B cell (primary cell): ENCODE results near the gene TTC28. TPM values are rescaled to one million over a fixed set of nuclear protein-coding genes. Genes with fewer than 3 reads are reported as not detected.

ENCODE experiments used
- ATAC-seq: fragments of 200-7000 bp; cut with Tn5 transposase; one replicate; pipeline ENCODE4 v1.10.0; 2021; ENCODE audit warnings: low read depth, mild to moderate bottlenecking, moderate number of reproducible peaks, moderate library complexity
- CTCF ChIA-PET: fragments of 350-600 bp; sonication (Branson Sonifier 250); formaldehyde crosslinking; loops from one replicate; lab custom pipeline; 2021; ENCODE audit warnings: antibody characterized with exemption, inconsistent platforms; lab: Charles Lee
- POLR2A ChIA-PET: fragments of 350-600 bp; sonication (Branson Sonifier 250); formaldehyde crosslinking; loops from one replicate; lab custom pipeline; 2021; ENCODE audit warnings: antibody characterized with exemption; lab: Charles Lee
- DNase-seq: peaks from one replicate; pipeline ENCODE4 v3.0.0; 2013
- H2AFZ ChIP-seq: 2 replicates; pipeline ENCODE4 v1.6.1; 2012; ENCODE audit warnings: mild to moderate bottlenecking, low read depth, low read length; ENCODE audit not compliant: insufficient read depth, poor library complexity, severe bottlenecking
- H3K27ac ChIP-seq, 2 donors: 1 replicate in 1 of 2; 2 replicates in 1 of 2; pipeline ENCODE4 v1.5.1; 2012 to 2013; ENCODE audit warnings: low read length in 2 of 2, mild to moderate bottlenecking in 2 of 2, moderate library complexity in 1 of 2
- H3K27me3 ChIP-seq, 4 experiments: fragments of 200-600 bp in 1 of 4; sonication (generic) in 1 of 4; replicated peaks in 1 of 4; 1 replicate in 2 of 4; 2 replicates in 2 of 4; pipeline versions ENCODE4 v1.6.1 to v1.7.0; 2013 to 2016; ENCODE audit warnings: low read length in 3 of 4, mild to moderate bottlenecking in 2 of 4, mixed read lengths in 1 of 4, moderate library complexity in 1 of 4; ENCODE audit not compliant: insufficient read depth in 4 of 4, control insufficient read depth in 3 of 4; ENCODE audit errors: control extremely low read depth in 1 of 4
- H3K36me3 ChIP-seq, 2 experiments: replicated peaks in 1 of 2; 1 replicate in 1 of 2; 2 replicates in 1 of 2; pipeline versions ENCODE4 v1.6.1 to v1.7.1; 2013; ENCODE audit warnings: low read length in 1 of 2; ENCODE audit not compliant: insufficient read depth in 2 of 2, control insufficient read depth in 1 of 2; ENCODE audit errors: control extremely low read depth in 1 of 2, extremely low read depth in 1 of 2
- H3K4me1 ChIP-seq, 2 donors: fragments of 200-600 bp in 1 of 2; sonication (generic) in 1 of 2; 1 replicate in 1 of 2; 2 replicates in 1 of 2; pipeline versions ENCODE4 v1.5.1 to v1.6.1; 2013 to 2017; ENCODE audit warnings: low read length in 2 of 2; ENCODE audit not compliant: control insufficient read depth in 2 of 2, insufficient read depth in 2 of 2
- H3K4me2 ChIP-seq: replicated peaks from 2 replicates; pipeline ENCODE3; 2012; ENCODE audit warnings: mild to moderate bottlenecking, low read depth, low read length; ENCODE audit not compliant: poor library complexity, severe bottlenecking
- H3K4me3 ChIP-seq, 5 experiments: fragments of 200-600 bp in 1 of 5; sonication (generic) in 1 of 5; 1 replicate in 3 of 5; 2 replicates in 2 of 5; pipeline versions ENCODE4 v1.5.1 to v1.7.0; 2011 to 2016; ENCODE audit warnings: low read length in 4 of 5, mild to moderate bottlenecking in 4 of 5, low read depth in 2 of 5, control low read depth in 1 of 5, moderate library complexity in 1 of 5; ENCODE audit not compliant: insufficient read depth in 1 of 5; ENCODE audit errors: control extremely low read depth in 1 of 5, extremely low read depth in 1 of 5
- H3K79me2 ChIP-seq: fragments of 200-600 bp; sonication (generic); one replicate; pipeline ENCODE4 v1.6.0; 2016; ENCODE audit warnings: low read length; ENCODE audit not compliant: control insufficient read depth, insufficient read depth
- H3K9ac ChIP-seq: fragments of 200-600 bp; sonication (generic); 2 replicates; pipeline ENCODE4 v1.6.1; 2017; ENCODE audit warnings: mild to moderate bottlenecking, low read length, moderate library complexity
- H3K9me3 ChIP-seq, 3 donors: one replicate each; pipeline versions ENCODE4 v1.6.1 to v1.7.1; 2013; ENCODE audit warnings: low read length in 2 of 3; ENCODE audit not compliant: control insufficient read depth in 2 of 3, insufficient read depth in 1 of 3; ENCODE audit errors: control extremely low read depth in 1 of 3
- H4K20me1 ChIP-seq: 2 replicates; pipeline ENCODE4 v1.6.0; 2012; ENCODE audit warnings: mild to moderate bottlenecking, low read length; ENCODE audit not compliant: insufficient read depth, control insufficient read depth, poor library complexity, severe bottlenecking
- H3K27ac Mint-ChIP-seq: one replicate; pipeline ENCODE4 v1.8.0; 2021; ENCODE audit warnings: mixed read lengths
- H3K27me3 Mint-ChIP-seq: one replicate; pipeline ENCODE4 v1.8.0; 2021; ENCODE audit warnings: mixed read lengths
- H3K4me1 Mint-ChIP-seq: one replicate; pipeline ENCODE4 v1.8.0; 2021; ENCODE audit warnings: mixed read lengths
- H3K4me3 Mint-ChIP-seq: one replicate; pipeline ENCODE4 v1.8.0; 2021; ENCODE audit warnings: mixed read lengths
- H3K9me3 Mint-ChIP-seq: one replicate; pipeline ENCODE4 v1.8.0; 2022; ENCODE audit warnings: mixed read lengths; ENCODE audit not compliant: insufficient read depth
- CTCF ChIP-seq: fragments of 200-600 bp; IDR thresholded peaks from one replicate; pipeline ENCODE4 v1.8.0; 2022; ENCODE audit warnings: antibody characterized with exemption, mild to moderate bottlenecking
- EZH2 ChIP-seq: IDR thresholded peaks from 2 replicates; pipeline ENCODE4 v1.6.1; 2012; ENCODE audit warnings: borderline replicate concordance, low read depth, mild to moderate bottlenecking, moderate library complexity, low read length; ENCODE audit not compliant: insufficient read depth, poor library complexity, severe bottlenecking
- WGBS: methylation state at CpG from one replicate; pipeline ENCODE4 v1.1.5; 2013; ENCODE audit warnings: missing lambda C conversion rate; ENCODE audit not compliant: insufficient coverage; 5-methylcytosine and 5-hydroxymethylcytosine counted together
- intact Hi-C: fragments of 100-400 bp; cut with micrococcal nuclease; formaldehyde crosslinking; loops from one replicate; pipeline ENCODE4 v1.10.0; 2022
- polyA plus RNA-seq: library from polyadenylated mRNA; depleted of rRNA; stranded (reverse); fragments of >200 nt; gene quantifications from 2 replicates; pipeline ENCODE4 v1.2.3, GENCODE V29; 2012
- total RNA-seq, 2 donors: library from RNA; stranded (reverse); fragments of 120-200 nt in 1 of 2; gene quantifications; 1 replicate in 1 of 2; 2 replicates in 1 of 2; pipeline versions ENCODE4 v1.2.3 to v1.2.4, GENCODE V29; 2013 to 2022

TTC28 gene
- total and polyA plus RNA-seq, 2 donors (not counting 1 experiment from before 2014, with no cell fraction given), result 4.5 to 7.3 TPM

- no peak for ATAC-seq
- no peak overlapping the region for H3K9ac ChIP-seq
- POLR2A ChIA-PET, result no interaction called here
These were observed 197.9 kb downstream of the TTC28 start for GRCh38 chr22:28481725-28482124.

More at GRCh38 chr22:28481725-28482124, 197.9 kb downstream of the TTC28 start:
- Histone ChIP-seq H3K27ac (no peak overlapping the region), H3K27me3 (no peaks in the 10 kb centered on the region), H3K4me2 (no peak overlapping the region), H2AFZ (no peak overlapping the region), H3K79me2 (no peaks in the 10 kb centered on the region), H4K20me1 (no peaks in the 10 kb centered on the region), H3K9me3 (no peaks in the 10 kb centered on the region), H3K36me3 (no peaks in the 10 kb centered on the region), H3K4me3 (no peak overlapping the region), H3K4me1 (no peaks in the 10 kb centered on the region)
- Mint-ChIP-seq H3K9me3 (no peaks in the 10 kb centered on the region), H3K27ac (no peak overlapping the region), H3K27me3 (peaks cover 19% of the 10 kb centered on the region), H3K4me3 (no peak overlapping the region), H3K4me1 (no peaks in the 10 kb centered on the region)
- no peak for TF ChIP-seq EZH2
- TF ChIP-seq CTCF, result no peak
- CTCF ChIA-PET, result no interaction called here
- WGBS, result no CpG with 5 or more reads among the region's 2 CpGs
- DNase-seq, result no peak
- intact Hi-C loops, result no loop called here
